Measurements from ENCODE around the gene BORCS8.
A peak's percentile ranks its signal among the peaks of the same experiment; 100 is the strongest.

BORCS8 gene

DNA sequence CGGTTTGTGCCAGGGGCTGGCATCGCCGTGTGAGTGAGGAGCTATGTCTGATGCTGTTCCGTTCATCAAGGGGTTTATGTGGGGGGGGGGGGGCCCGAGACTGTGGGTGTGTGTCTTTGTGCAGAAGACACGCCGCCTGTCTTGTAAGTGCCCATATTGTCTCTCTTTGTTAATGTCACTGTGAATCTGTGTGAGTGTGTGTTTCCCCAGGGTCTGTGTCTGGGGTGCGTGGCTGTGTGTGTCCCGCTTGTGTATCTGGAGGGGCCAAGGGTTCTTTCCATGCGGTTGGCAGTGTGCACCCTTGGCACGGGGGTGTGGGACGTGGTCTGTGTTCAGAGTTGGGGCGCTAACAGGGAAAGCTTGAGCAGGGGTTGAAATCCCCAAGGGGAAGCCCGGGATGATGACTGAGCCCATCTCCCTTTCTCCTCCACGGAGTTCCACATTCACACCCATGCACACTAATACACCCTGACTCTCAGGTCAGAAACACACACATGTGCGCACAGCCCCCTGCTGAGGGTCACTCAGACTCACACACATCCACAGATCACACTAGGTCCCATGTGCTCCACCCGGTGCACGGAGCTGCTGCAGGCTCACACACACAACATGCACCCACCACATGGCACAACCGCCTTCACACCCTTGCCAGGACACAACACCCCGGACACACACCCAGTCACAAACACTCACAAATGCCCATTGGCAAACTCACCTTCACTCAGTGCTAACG, 21.6 kb upstream of the BORCS8 start:
- no peak for DNase-seq

DNA sequence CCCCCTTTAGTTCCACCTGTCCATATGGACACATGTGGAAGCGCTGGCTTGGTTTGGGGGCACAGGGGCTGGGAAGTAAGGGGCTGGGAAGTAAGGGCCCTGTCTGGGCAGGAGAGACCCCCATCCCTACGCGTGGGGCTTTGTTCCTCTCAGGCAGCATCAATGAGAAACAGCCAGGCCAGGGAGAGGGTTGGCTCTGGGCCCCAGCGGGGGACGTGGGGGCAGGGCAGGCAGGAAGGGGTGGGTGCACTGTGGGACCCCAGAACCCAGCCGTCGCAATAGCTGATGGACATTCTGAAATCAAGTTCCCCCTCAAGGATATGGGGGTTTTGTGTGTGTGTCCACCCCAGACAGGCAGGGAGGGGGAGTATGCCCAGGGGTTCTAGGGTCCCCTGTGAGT, 21.0 kb upstream of the BORCS8 start:
- no peak for DNase-seq

GRCh38 chr19:19211499-19212420, 19.8 kb upstream of the BORCS8 start, which contains the start of gene NCAN:
Gene NCAN (plus strand): TSS chr19:19211958. CDS start chr19:19216954, 4,996 bp downstream.
- no peak for DNase-seq

- DNase-seq, result no peak
Measured at GRCh38 chr19:19209372-19209771, 17.4 kb upstream of the BORCS8 start.

GRCh38 chr19:19207637-19208572, 16.0 kb upstream of the BORCS8 start:
- no peak for DNase-seq

GRCh38 chr19:19206938-19207337, 15.0 kb upstream of the BORCS8 start:
- DNase-seq, result no peak

DNA sequence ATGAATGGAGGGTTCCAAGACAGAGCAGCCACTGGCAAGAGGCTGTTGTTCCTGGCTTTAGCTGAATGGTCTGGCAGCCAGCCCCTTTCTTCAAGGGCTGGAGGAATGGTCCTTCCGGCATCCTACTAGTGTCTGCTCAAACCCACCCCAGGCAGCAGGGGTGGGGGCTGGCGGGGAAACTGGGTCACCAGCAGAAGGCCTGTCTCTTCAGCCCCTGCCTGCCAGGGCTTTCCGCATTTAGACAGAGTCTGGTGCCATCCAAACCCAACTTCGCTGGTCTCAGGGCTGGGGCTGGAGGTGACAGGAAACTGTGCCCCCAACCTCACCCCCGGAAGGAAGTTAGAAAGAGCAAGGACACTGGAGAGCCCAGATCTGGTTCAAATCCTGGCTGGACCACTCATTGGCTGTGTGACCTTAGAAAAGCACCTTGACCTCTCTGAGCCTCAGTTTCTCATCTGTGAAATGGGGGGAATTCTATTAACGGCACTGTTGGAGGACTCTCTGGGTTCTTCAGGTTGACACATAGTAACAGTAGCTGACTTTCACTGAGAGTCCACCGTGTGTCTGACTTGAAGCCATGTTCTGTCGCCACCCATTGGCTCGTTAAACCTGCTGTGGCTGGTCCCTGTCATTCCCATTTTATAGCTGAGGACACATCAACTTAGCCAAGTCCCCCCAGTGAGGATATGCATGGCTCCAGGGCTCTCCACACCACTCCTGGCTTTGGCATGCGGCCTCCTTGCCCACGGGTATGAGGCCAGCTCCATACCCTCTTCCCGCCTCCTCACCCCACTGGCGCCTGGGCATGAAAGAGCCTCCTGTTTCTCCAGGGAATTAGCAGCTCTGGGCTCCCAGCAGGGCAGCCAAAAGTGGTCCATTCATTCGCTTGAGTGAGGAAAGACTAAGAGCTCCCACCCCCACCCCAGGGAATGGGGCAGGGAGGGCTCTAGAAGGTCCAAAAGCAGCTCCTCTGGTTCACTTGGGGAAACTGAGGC, 13.8 kb upstream of the BORCS8 start:
- no peak for DNase-seq

DNA sequence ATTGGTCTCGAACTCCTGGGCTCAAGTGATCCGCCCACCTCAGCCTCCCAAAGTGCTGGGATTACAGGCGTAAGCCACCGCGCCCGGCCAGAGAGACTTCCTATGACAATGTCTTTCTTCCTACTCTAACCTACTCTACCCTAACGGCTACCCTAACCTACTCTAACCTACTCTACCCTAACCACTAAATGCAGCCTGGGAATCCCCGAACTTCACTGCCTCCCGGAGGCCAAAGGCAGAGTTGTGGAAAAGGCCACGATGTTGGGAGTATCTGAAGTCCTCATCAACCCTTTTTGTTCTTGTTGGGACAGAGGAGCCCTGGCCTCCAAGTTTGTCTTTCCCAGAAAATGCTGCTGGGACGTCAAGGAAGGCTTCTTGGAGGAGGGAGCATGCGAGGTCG, 12.2 kb upstream of the BORCS8 start:
- no peak for DNase-seq

- peak; percentile 96 for DNase-seq
Measured at GRCh38 chr19:19203012-19203856, 11.3 kb upstream of the BORCS8 start, which contains the start of gene NR2C2AP. Gene NR2C2AP (minus strand): TSS chr19:19203414. CDS start chr19:19203060, 354 bp downstream.

DNA sequence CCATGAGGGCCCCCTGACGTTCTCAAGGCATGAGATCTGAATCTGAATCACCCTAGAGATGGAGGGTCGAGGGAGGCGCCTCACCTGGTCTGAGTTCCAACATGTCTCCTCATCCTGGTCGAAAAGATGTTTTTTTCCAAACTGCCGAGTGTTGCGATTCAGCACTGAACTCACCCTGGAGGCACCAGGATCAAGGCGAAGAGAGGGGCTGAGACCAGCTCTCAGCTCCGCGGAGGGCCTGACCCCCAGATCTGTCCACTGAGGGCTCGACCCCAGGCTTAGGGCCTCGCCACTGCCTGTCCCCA, 10.7 kb upstream of the BORCS8 start:
- no peak for DNase-seq

GRCh38 chr19:19201697-19202630, 10.0 kb upstream of the BORCS8 start:
- DNase-seq, result no peak

DNA sequence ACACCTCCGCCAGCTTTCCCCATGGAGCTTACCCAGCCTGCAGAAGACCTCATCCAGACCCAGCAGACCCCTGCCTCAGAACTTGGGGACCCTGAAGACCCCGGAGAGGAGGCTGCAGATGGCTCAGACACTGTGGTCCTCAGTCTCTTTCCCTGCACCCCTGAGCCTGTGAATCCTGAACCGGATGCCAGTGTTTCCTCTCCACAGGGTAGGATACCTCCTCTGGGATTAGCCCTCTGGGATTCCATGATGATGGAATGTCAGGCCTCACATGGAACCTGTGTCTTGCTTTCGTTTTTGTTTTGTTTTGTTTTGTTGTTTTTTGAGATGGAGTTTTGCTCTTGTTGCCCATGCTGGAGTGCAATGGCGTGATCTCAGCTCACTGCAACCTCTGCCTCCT, 2.0 kb upstream of the BORCS8 start:
- DNase-seq, result no peak

- DNase-seq, result no peak
Measured at GRCh38 chr19:19192910-19193423, 1.0 kb upstream of the BORCS8 start.

DNA sequence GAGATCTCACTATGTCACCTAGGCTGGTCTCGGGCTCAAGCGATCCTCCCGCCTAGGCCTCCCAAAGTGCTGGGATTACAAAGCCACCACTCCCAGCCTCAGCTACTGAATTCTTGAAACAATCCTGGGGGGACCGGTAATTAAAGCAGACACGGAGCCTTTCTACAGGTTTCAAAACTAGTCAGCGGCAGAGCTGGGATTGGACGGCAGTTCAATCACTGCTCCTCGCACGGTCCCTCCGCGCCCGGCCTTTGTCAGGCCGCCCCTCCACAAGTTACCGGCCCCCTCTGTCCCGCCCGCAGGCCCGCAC, 229 bp downstream of the BORCS8 start:
- DNase-seq, result no peak

DNA sequence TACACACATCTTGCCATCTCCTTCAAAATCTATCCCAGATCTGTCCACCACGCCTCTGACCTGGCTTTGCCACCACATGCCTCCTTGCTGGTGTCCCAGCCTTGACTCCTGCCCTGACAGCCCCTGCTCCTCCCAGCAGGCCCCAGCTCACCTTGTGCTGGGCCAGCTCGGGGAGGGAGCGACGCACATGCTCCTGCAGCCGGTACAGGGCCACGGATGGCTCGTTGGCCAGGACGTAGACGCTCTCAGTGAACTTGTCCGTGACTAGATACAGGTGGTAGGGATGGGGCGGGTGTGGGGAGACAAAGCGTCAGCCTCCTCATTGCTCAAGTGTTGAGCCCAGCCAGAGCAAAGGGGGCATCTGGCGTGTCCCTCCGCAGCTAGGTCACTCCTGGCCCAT, 5.2 kb downstream of the BORCS8 start:
- DNase-seq, result no peak

DNA sequence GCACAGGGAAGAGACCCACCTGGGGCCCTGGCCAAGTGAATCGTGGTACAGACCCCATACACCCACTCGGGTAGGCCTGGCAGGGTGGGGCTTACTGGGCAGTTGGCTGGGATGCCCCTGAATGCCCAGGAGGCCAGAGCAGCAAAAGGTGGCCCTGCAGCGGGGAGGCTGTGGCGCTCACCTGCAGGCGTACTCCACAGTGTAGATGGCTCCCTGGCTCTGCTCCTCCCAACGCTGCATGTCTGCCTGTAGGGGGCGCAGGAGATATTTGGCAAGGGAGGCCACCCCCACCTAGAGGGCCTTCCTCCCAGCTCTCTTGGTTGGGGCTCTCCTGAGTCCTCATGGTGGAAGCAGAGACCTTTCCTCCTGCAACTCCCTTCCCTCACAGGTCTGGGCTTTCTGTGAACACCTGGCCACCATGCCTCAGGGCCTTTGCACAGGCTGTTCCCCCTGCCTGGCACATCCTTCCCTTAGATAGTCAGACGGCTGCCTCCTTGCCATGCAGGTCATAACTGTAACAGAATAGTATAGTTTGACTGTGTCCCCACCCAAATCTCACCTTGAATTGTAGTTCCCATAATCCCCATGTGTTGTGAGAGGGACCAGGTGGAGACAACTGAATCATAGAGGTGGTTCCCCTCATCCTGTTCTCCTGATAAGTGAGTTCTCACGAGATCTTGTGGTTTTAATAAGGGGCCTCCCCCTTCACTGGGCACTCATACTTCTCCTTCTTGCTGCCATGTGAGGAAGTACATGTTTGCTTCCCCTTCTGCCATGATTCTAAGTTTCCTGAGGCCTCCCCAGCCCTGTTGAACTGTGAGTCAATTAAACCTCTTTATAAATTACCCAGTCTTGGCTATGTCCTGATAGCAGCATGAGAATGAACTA, 5.9 kb downstream of the BORCS8 start:
- DNase-seq, result peak; percentile 26

GRCh38 chr19:19181488-19181998, 10.4 kb downstream of the BORCS8 start:
- DNase-seq, result no peak
